Sciatic nerve (tissue), 2 donors: ENCODE measurements around the gene SORCS2. TPM values are rescaled to one million over a fixed set of nuclear protein-coding genes. Genes with fewer than 3 reads are reported as not detected.

Experiments
- ATAC-seq: fragments of 200-7000 bp; cut with Tn5 transposase; one replicate; pipeline ENCODE4 v1.9.1; 2020; ENCODE audit warnings: mild to moderate bottlenecking, moderate library complexity
- DNase-seq: peaks from one replicate; pipeline ENCODE4 v3.0.0-alpha.2; 2020; ENCODE audit warnings: low spot score
- intact Hi-C: fragments of 100-400 bp; cut with DNase I; formaldehyde crosslinking; loops from one replicate; pipeline ENCODE4 v1.14.2; 2022
- total RNA-seq: library from RNA; stranded (reverse); fragmentation: NEBNext Ultra II Directional; extraction: Animal tissue kit (Norgen Biotek cat#: 25700); gene quantifications from one replicate; pipeline ENCODE4 v1.2.1, GENCODE V29; 2021
- donor health status: DM: no; HTN: no; CAD: no.
- donor health status: DM: no; HTN: no; CAD: no.

The SORCS2 gene
- total RNA-seq, 1 donor from 2014 or later: 52.5 TPM

- intact Hi-C loops: no loop called here
- ATAC-seq (no peak), DNase-seq (no peak)
Measured at GRCh38 chr4:7739077-7739917, 547.0 kb downstream of the SORCS2 start.

GRCh38 chr4:7739918-7740865 is 547.9 kb downstream of the SORCS2 start:
- intact Hi-C loops: loop anchor here (5.0 kb wide), 1 partner anchor 1443 kb away; no protein-coding TSS in a partner anchor
- ATAC-seq: no peak

GRCh38 chr4:7740866-7741525 is 548.7 kb downstream of the SORCS2 start:
- DNase-seq: no peak
- ATAC-seq: no peak
- intact Hi-C loops: loop anchor here (5.0 kb wide), 1 partner anchor 1444 kb away; no protein-coding TSS in a partner anchor

More at GRCh38 chr4:7739918-7740865, 547.9 kb downstream of the SORCS2 start:
- no peak for DNase-seq

GRCh38 chr4:7741946-7742806 is 549.8 kb downstream of the SORCS2 start:
- DNase-seq: no peak
- ATAC-seq: no peak
- intact Hi-C loops: loop anchor here (5.0 kb wide), 1 partner anchor 1445 kb away; no protein-coding TSS in a partner anchor

- intact Hi-C loops: loop anchor here (5.0 kb wide), 1 partner anchor 1446 kb away; no protein-coding TSS in a partner anchor
- no peak for ATAC-seq
Measured at GRCh38 chr4:7742807-7743280, 550.5 kb downstream of the SORCS2 start.

DNA sequence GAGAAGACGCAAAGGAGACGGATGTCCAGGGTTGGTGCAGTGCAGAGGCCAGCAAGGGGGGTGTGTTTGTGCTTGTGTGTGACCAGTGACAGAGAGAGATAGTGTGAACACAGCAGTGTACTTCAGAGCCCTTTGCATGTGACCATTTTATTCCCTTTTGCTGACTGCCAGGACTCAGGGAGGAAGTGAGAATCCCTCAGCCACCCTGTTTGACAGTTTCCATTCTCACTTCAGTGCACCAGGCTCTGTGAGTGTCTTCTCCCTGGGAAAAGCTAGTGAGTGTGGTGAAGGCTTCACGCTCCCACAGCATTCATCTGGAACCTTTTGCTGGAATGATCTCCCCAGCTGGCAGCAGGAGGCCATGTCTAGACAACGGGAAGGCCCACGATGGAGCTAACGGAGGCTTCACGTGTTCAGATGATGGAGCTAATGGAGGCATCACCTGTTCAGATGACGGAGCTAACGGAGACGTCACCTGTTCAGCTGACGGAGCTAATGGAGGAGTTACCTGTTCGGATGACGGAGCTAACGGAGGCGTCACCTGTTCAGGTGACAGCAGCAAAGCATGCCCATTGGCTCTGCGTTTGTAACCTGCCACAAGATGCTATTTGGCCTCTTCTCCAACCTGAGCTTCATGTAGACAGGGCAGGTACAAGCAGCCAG is 551.9 kb downstream of the SORCS2 start:
- ATAC-seq: peak; percentile 55
- DNase-seq: no peak
- intact Hi-C loops: loop anchor here (5.0 kb wide), 1 partner anchor 1447 kb away; no protein-coding TSS in a partner anchor

More at GRCh38 chr4:7742807-7743280, 550.5 kb downstream of the SORCS2 start:
- DNase-seq: no peak

GRCh38 chr4:7745301-7745885 is 553.1 kb downstream of the SORCS2 start:
- intact Hi-C loops: no loop called here
- no peak for ATAC-seq
- DNase-seq: no peak

- DNase-seq (no peak), ATAC-seq (no peak)
- intact Hi-C loops: no loop called here
Measured at GRCh38 chr4:7746351-7747061, 554.2 kb downstream of the SORCS2 start.

DNA sequence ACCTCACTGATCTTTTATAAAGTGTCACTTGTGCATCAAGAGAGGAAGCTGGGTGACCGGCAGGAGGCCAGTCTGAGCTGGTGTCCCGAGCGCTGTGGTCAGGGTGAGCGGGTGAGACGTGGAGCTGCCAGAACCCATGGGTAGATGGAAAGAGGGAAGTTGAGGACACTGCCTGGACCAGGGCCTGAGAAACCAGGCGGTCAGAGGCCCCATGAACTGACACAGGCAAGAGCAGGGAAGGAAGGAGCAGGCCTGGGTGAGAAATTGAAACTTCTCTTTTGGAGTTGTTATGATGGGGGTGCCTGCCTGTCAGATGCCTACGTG is 554.7 kb downstream of the SORCS2 start:
- no peak for DNase-seq
- intact Hi-C loops: no loop called here
- peak; percentile 61 for ATAC-seq

DNA sequence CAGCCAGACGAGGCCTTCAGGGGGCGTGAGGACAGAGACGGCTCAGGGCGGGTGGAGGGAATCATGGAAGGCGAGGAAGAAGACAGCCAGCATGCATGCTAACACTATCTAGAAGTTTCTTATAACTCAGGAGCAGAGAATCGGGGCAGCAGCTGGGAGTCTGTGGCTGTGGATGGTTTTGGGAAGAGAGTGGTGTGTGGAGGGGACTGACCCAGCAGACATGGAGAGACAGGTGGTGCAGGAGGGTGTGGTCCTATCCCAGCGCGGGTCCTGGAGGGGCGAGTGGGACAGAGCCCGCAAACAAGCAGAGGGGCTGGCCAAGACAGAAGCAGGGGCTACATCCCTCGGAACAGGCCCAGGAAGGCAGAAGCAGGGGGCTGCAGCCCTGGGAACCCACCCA is 555.2 kb downstream of the SORCS2 start:
- ATAC-seq (no peak), DNase-seq (no peak)
- intact Hi-C loops: no loop called here

DNA sequence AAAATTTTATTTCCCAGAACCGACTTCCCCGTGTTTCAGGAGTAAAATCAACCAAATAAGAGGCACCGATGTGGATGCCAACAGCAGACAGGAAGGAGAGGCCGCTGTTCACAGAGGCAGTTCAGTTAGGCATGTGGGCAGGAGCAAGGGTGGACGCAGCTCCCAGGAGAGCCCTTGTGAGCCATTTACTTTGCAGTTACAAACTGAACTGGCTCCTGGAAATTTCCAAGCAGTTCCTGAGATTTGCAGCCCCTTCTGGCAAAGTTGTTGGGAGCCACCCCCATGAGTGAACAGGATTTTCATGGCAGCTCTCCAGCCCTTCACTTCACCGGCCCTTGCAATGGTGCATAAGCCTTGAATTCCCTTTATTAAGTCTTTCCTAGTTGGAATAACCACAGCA is 558.2 kb downstream of the SORCS2 start:
- ATAC-seq (peak; percentile 55), DNase-seq (no peak)
- intact Hi-C loops: no loop called here

DNA sequence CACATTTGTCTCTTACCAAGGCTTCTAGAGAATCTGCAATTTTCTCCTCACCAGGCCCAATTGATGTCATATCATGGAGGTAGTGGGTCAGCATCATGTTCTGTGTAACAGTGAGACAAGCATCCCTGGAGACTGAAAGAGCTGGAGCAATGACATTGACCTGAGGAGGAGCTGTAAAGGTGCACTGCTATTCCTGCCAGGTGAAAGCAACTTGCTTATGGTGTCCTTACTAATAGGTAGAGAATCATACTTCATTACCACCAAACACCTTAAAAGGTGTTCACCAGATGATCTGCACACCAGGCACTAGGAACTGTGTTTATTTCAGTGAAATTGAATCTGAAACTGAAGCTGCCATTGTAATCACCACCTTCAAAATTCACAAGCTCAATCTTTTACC is 558.6 kb downstream of the SORCS2 start:
- intact Hi-C loops: no loop called here
- DNase-seq: no peak
- no peak for ATAC-seq

GRCh38 chr4:7752649-7753048 is 560.3 kb downstream of the SORCS2 start:
- ATAC-seq (no peak), DNase-seq (no peak)
- intact Hi-C loops: no loop called here

DNA sequence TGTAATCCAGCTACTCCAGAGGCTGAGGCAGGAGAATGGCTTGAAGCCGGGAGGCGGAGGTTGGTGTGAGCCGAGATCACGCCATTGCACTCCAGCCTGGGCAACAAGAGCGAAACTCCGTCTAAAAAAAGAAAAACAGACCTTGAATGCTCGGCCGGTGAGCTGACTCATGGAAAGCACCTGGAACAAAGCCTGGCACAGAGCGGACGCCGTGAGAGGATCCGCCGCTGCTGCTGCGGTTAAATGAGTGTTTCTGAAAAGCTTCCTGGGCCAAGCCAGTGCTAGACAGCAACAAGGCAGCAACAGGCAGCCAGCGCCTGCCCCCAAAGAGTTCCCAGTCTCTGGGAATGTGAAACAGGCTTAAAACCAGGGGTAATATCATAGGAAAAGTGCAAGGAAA is 560.9 kb downstream of the SORCS2 start:
- DNase-seq: no peak
- intact Hi-C loops: no loop called here
- no peak for ATAC-seq

DNA sequence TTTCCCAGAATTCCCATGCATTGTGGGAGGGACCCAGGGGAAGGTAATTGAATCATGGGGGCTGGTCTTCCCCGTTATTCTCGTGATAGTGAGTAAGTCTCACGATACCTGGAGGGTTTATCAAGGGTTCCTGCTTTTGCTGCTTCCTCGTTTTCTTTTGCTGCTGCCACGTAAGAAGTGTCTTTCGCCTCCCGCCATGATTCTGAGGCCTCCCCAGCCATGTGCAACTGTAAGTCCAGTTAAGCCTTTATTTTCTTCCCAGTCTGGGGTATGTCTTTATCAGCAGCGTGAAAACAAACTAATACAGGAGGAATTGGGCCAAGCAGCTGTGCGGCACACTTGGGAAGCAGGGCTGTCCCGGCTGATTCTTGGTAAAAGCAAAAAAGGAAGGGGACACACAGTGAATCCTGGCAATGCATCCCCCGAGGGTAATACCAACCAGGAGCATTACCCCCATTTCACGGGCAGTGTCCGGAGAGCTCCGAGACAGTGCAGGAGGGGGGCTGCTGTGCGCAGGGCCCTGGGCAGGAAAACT is 561.7 kb downstream of the SORCS2 start:
- intact Hi-C loops: no loop called here
- DNase-seq (no peak), ATAC-seq (no peak)

- DNase-seq (no peak), ATAC-seq (no peak)
- intact Hi-C loops: no loop called here
Measured at GRCh38 chr4:7754565-7755262, 562.4 kb downstream of the SORCS2 start.
